SK-N-SH (cell line): ENCODE results near the gene ZNF277. TPM values are rescaled to one million over a fixed set of nuclear protein-coding genes. Genes with fewer than 3 reads are reported as not detected.

ENCODE experiments used
- CTCF ChIA-PET: fragments of 300-600, 350-600 bp; formaldehyde crosslinking; extraction: SDS; loops from one replicate; lab custom pipeline; 2021; lab: Yijun Ruan, JAX
- POLR2A ChIA-PET: fragments of 350-600 bp; sonication (Branson Sonifier 250); formaldehyde crosslinking; extraction: SDS; loops from one replicate; lab custom pipeline; 2020; ENCODE audit warnings: antibody characterized with exemption, inconsistent platforms; lab: Yijun Ruan, JAX
- DNase-seq: peaks from one replicate; pipeline ENCODE4 v3.0.0; 2012
- H2AFZ ChIP-seq: fragments of 200-600 bp; sonication (generic); 2 replicates; pipeline ENCODE4 v1.8.1; 2016; ENCODE audit warnings: antibody characterized with exemption, mild to moderate bottlenecking, low read depth
- H3F3A ChIP-seq: fragments of 200-600 bp; sonication (generic); replicated peaks from 2 replicates; pipeline ENCODE3; 2016; ENCODE audit warnings: antibody characterized with exemption, mild to moderate bottlenecking; ENCODE audit not compliant: insufficient read depth
- H3K27ac ChIP-seq, 2 experiments: fragments of 200-500 bp in 1 of 2; fragments of 200-600 bp in 1 of 2; sonication (Bioruptor generic) in 1 of 2; sonication (generic), shearing (Covaris generic) in 1 of 2; 2 replicates each; pipeline versions ENCODE4 v1.5.1 to v1.6.1; 2014 to 2016; ENCODE audit warnings: low read depth in 2 of 2, inconsistent platforms in 1 of 2, low read length in 1 of 2, mild to moderate bottlenecking in 1 of 2, mixed read lengths in 1 of 2
- H3K27me3 ChIP-seq: fragments of 200-600 bp; sonication (generic), shearing (Covaris generic); 2 replicates; pipeline ENCODE4 v1.6.1; 2016; ENCODE audit warnings: mixed run types; ENCODE audit not compliant: insufficient read depth
- H3K36me3 ChIP-seq, 2 experiments: fragments of 200-500 bp in 1 of 2; fragments of 200-600 bp in 1 of 2; sonication (Bioruptor generic) in 1 of 2; sonication (generic) in 1 of 2; replicated peaks in 1 of 2; 2 replicates each; pipeline versions ENCODE3 to v1.5.1; 2014 to 2016; ENCODE audit warnings: low read length in 1 of 2, mild to moderate bottlenecking in 1 of 2; ENCODE audit not compliant: insufficient read depth in 2 of 2, control insufficient read depth in 1 of 2
- H3K4me1 ChIP-seq, 2 experiments: fragments of 200-500 bp in 1 of 2; fragments of 200-600 bp in 1 of 2; sonication (Bioruptor generic) in 1 of 2; sonication (generic), shearing (Covaris generic) in 1 of 2; 2 replicates each; pipeline versions ENCODE4 v1.5.1 to v1.6.1; 2014 to 2016; ENCODE audit warnings: low read depth in 1 of 2, low read length in 1 of 2, mixed run types in 1 of 2; ENCODE audit not compliant: insufficient read depth in 2 of 2, control insufficient read depth in 1 of 2
- H3K4me2 ChIP-seq: fragments of 200-600 bp; sonication (generic), shearing (Covaris generic); 2 replicates; pipeline ENCODE4 v1.6.1; 2017; ENCODE audit warnings: mixed run types
- H3K4me3 ChIP-seq, 2 experiments: fragments of 200-500 bp in 1 of 2; fragments of 200-600 bp in 1 of 2; sonication (Bioruptor generic) in 1 of 2; sonication (generic), shearing (Covaris generic) in 1 of 2; 2 replicates each; pipeline versions ENCODE4 v1.5.1 to v1.8.1; 2014 to 2016; ENCODE audit warnings: low read depth in 2 of 2, inconsistent platforms in 1 of 2, low read length in 1 of 2, mild to moderate bottlenecking in 1 of 2, mixed read lengths in 1 of 2, moderate library complexity in 1 of 2
- H3K79me2 ChIP-seq: fragments of 200-600 bp; sonication (generic); 2 replicates; pipeline ENCODE4 v1.8.1; 2017; ENCODE audit warnings: mild to moderate bottlenecking; ENCODE audit not compliant: insufficient read depth
- H3K9ac ChIP-seq: fragments of 200-600 bp; sonication (generic); 2 replicates; pipeline ENCODE4 v1.6.1; 2017; ENCODE audit warnings: mixed run types
- H3K9me2 ChIP-seq: fragments of 200-600 bp; sonication (generic); 2 replicates; pipeline ENCODE4 v1.6.1; 2017; ENCODE audit warnings: mixed run types
- H3K9me3 ChIP-seq: fragments of 200-600 bp; sonication (generic); 2 replicates; pipeline ENCODE4 v1.6.1; 2017; ENCODE audit warnings: mixed run types, mild to moderate bottlenecking, moderate library complexity
- H4K20me1 ChIP-seq: fragments of 200-600 bp; sonication (generic); 2 replicates; pipeline ENCODE4 v1.6.1; 2017; ENCODE audit warnings: mild to moderate bottlenecking, mixed run types; ENCODE audit not compliant: insufficient read depth
- EZH2phosphoT487 ChIP-seq: fragments of 200-600 bp; sonication (generic); IDR thresholded peaks from 2 replicates; pipeline ENCODE4 v1.6.1; 2017; ENCODE audit warnings: low read depth, mixed run types, mild to moderate bottlenecking, antibody characterized with exemption, moderate library complexity, borderline replicate concordance
- FOSL2 ChIP-seq: IDR thresholded peaks from 2 replicates; pipeline ENCODE4 v1.4.0; 2012; ENCODE audit warnings: low read depth, mild to moderate bottlenecking, moderate library complexity, borderline replicate concordance
- FOXJ3 ChIP-seq: sonication (generic); formaldehyde crosslinking; IDR thresholded peaks from 2 replicates; pipeline ENCODE4 v1.5.1; 2020; ENCODE audit warnings: mild to moderate bottlenecking, missing genetic modification reagents
- GABPA ChIP-seq: IDR thresholded peaks from 2 replicates; pipeline ENCODE4 v1.4.0; 2012; ENCODE audit warnings: low read depth, mild to moderate bottlenecking
- MXI1 ChIP-seq: IDR thresholded peaks from 2 replicates; pipeline ENCODE4 v1.6.1; 2012; ENCODE audit warnings: mild to moderate bottlenecking, low read depth, low read length, improper control_type of control experiment
- RAD21 ChIP-seq: IDR thresholded peaks from 2 replicates; pipeline ENCODE4 v1.6.1; 2012; ENCODE audit warnings: mild to moderate bottlenecking, low read length
- RCOR1 ChIP-seq: fragments of 150-350 bp; IDR thresholded peaks from 2 replicates; pipeline ENCODE4 v1.6.1; 2017; ENCODE audit warnings: antibody characterized with exemption, low read length
- RFX5 ChIP-seq: IDR thresholded peaks from 2 replicates; pipeline ENCODE4 v1.6.1; 2012; ENCODE audit warnings: mild to moderate bottlenecking, improper control_type of control experiment, low read length
- RXRA ChIP-seq: IDR thresholded peaks from 2 replicates; pipeline ENCODE4 v1.4.0; 2012; ENCODE audit warnings: low read depth, mild to moderate bottlenecking, borderline replicate concordance
- SIN3A ChIP-seq: IDR thresholded peaks from 2 replicates; pipeline ENCODE4 v1.6.1; 2012; ENCODE audit warnings: low read depth, mild to moderate bottlenecking, low read length, moderate library complexity, borderline replicate concordance
- TCF12 ChIP-seq: IDR thresholded peaks from 2 replicates; pipeline ENCODE4 v1.4.0; 2012
- WGBS: methylation state at CpG from one replicate; pipeline ENCODE4 v1.1.6; 2017; ENCODE audit warnings: low lambda C conversion rate; 5-methylcytosine and 5-hydroxymethylcytosine counted together
- polyA plus RNA-seq, 3 experiments: library from polyadenylated mRNA; depleted of rRNA; stranded (reverse); fragments of >200 nt; gene quantifications; 2 replicates each; pipeline ENCODE4 v1.2.3, GENCODE V29; 2012
- TF ChIP-seq, protein P1 (sequence below): IDR thresholded peaks from 2 replicates; pipeline ENCODE4 v1.6.1; 2012; ENCODE audit warnings: mild to moderate bottlenecking, low read depth, low read length, moderate library complexity
- TF ChIP-seq, protein P2 (sequence below): IDR thresholded peaks from 2 replicates; pipeline ENCODE4 v1.4.0; 2012; ENCODE audit warnings: low read depth, borderline replicate concordance
- TF ChIP-seq, protein P3 (sequence below): IDR thresholded peaks from 2 replicates; pipeline ENCODE4; 2012
- TF ChIP-seq, protein P4 (sequence below): fragments of 150-350 bp; IDR thresholded peaks from 2 replicates; pipeline ENCODE4 v1.6.1; 2017; ENCODE audit warnings: antibody characterized with exemption, low read length, low read depth, borderline replicate concordance
- TF ChIP-seq, protein P5 (sequence below): fragments of 150-350 bp; IDR thresholded peaks from 2 replicates; pipeline ENCODE4 v1.6.1; 2016; ENCODE audit warnings: mild to moderate bottlenecking, low read depth, low read length

ZNF277 gene
- polyA plus RNA-seq, 1 of the 3 experiments (the other 2 are of a cell fraction) = 11.5 TPM

DNA sequence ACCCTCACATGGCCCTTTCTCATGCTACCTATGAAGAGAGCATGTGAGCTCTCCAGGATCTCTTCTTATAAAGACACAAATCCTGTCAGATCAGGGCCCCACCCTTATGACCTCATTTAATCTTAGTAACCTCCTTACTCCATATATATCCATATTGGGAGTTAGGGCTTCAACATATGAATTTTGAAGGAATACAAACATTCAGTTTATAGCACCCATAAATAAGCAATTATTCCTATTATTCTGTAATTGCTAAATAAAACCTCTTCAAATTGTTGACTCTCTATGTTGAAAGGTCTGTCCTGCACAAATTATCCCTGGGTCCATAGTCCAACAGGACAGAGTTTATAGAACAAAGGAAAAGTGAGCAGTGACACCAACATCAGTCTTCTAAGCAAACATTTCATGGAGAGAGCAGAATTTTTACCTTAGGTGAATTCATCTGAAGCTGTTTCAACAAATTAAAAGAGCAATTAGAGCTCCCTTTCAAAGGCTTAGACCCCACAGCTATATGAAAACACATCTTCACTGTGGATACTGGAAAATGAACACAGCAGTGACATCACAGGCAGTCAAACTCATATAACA is 12.5 kb upstream of the ZNF277 start:
- Histone ChIP-seq H3K4me3 (no peak overlapping the region), H3K9me2 (no peaks in the 10 kb centered on the region), H3K79me2 (no peaks in the 10 kb centered on the region), H3K4me2 (no peak overlapping the region), H4K20me1 (peaks cover 3% of the 10 kb centered on the region; the same call in 1 of the 2 replicates), H3K9me3 (no peaks in the 10 kb centered on the region), H3F3A (peaks cover 11% of the 10 kb centered on the region), H3K36me3 (no peaks in the 10 kb centered on the region), H3K4me1 (peaks cover 0 to 4% of the 10 kb centered on the region in 2 experiments; a peak in 1 of 4 replicates), H2AFZ (no peak overlapping the region), H3K27ac (no peak overlapping the region), H3K27me3 (no peaks in the 10 kb centered on the region), H3K9ac (no peak overlapping the region)
- no peak for DNase-seq
- CTCF ChIA-PET = interaction anchor here (0.9 kb wide), 1 partner anchor 10 kb away, joined by 3 read pairs; no protein-coding TSS in a partner anchor
- POLR2A ChIA-PET = interaction anchor here (0.5 kb wide), 1 partner anchor 404 kb away, joined by 4 read pairs; no protein-coding TSS in a partner anchor
- no peak for TF ChIP-seq RAD21
- no peak for TF ChIP-seq GABPA

DNA sequence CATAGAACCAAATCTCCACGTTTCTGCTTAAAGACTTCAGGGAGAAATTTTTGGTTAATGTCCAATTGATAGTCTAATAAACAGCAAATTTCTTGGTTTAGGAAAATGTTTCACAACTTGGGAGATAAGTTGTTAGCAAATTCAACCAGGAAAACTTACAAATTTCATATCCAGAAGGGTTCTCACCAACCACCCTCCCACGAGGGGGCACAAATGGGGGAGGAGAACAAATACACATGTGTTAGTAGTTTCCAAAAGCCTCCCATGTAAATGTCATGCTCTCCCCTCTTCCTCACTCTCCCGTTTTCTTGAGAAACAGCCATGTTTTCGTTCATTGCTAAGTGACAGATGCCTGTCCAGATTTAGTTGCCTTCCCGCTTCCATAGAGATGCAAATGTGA is 10.8 kb upstream of the ZNF277 start:
- H2AFZ ChIP-seq = no peak overlapping the region
- H3K9me3 ChIP-seq = no peaks in the 10 kb centered on the region
- no peaks in the 10 kb centered on the region for H3K36me3 ChIP-seq
- H3K79me2 ChIP-seq = no peaks in the 10 kb centered on the region
- no peaks in the 10 kb centered on the region for H3K9me2 ChIP-seq
- POLR2A ChIA-PET = no interaction called here
- H3K9ac ChIP-seq = no peak overlapping the region
- no peak overlapping the region for H3K4me3 ChIP-seq
- CTCF ChIA-PET = no interaction called here
- DNase-seq = no peak
- H3F3A ChIP-seq = peaks cover 11% of the 10 kb centered on the region
- no peak overlapping the region for H3K27ac ChIP-seq
- H3K4me2 ChIP-seq = no peak overlapping the region
- no peaks in the 10 kb centered on the region for H3K27me3 ChIP-seq
- 80% methylated on average over 5 of the region's 5 CpGs for WGBS
- peaks cover 0 to 9% of the 10 kb centered on the region in 2 experiments; a peak in 1 of 4 replicates for H3K4me1 ChIP-seq
- H4K20me1 ChIP-seq = peaks cover 3% of the 10 kb centered on the region; the same call in 1 of the 2 replicates
- no peak for TF ChIP-seq RFX5
- TF ChIP-seq TCF12 = no peak
- TF ChIP-seq, protein P1, sequence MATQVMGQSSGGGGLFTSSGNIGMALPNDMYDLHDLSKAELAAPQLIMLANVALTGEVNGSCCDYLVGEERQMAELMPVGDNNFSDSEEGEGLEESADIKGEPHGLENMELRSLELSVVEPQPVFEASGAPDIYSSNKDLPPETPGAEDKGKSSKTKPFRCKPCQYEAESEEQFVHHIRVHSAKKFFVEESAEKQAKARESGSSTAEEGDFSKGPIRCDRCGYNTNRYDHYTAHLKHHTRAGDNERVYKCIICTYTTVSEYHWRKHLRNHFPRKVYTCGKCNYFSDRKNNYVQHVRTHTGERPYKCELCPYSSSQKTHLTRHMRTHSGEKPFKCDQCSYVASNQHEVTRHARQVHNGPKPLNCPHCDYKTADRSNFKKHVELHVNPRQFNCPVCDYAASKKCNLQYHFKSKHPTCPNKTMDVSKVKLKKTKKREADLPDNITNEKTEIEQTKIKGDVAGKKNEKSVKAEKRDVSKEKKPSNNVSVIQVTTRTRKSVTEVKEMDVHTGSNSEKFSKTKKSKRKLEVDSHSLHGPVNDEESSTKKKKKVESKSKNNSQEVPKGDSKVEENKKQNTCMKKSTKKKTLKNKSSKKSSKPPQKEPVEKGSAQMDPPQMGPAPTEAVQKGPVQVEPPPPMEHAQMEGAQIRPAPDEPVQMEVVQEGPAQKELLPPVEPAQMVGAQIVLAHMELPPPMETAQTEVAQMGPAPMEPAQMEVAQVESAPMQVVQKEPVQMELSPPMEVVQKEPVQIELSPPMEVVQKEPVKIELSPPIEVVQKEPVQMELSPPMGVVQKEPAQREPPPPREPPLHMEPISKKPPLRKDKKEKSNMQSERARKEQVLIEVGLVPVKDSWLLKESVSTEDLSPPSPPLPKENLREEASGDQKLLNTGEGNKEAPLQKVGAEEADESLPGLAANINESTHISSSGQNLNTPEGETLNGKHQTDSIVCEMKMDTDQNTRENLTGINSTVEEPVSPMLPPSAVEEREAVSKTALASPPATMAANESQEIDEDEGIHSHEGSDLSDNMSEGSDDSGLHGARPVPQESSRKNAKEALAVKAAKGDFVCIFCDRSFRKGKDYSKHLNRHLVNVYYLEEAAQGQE = no peak
- TF ChIP-seq MXI1 = no peak
- TF ChIP-seq RXRA = no peak
- TF ChIP-seq, protein P2, sequence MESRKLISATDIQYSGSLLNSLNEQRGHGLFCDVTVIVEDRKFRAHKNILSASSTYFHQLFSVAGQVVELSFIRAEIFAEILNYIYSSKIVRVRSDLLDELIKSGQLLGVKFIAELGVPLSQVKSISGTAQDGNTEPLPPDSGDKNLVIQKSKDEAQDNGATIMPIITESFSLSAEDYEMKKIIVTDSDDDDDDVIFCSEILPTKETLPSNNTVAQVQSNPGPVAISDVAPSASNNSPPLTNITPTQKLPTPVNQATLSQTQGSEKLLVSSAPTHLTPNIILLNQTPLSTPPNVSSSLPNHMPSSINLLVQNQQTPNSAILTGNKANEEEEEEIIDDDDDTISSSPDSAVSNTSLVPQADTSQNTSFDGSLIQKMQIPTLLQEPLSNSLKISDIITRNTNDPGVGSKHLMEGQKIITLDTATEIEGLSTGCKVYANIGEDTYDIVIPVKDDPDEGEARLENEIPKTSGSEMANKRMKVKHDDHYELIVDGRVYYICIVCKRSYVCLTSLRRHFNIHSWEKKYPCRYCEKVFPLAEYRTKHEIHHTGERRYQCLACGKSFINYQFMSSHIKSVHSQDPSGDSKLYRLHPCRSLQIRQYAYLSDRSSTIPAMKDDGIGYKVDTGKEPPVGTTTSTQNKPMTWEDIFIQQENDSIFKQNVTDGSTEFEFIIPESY = no peak
- TF ChIP-seq, protein P3, sequence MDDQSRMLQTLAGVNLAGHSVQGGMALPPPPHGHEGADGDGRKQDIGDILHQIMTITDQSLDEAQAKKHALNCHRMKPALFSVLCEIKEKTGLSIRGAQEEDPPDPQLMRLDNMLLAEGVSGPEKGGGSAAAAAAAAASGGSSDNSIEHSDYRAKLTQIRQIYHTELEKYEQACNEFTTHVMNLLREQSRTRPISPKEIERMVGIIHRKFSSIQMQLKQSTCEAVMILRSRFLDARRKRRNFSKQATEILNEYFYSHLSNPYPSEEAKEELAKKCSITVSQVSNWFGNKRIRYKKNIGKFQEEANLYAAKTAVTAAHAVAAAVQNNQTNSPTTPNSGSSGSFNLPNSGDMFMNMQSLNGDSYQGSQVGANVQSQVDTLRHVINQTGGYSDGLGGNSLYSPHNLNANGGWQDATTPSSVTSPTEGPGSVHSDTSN = no peak
- no peak for TF ChIP-seq EZH2phosphoT487
- no peak for TF ChIP-seq SIN3A
- TF ChIP-seq RCOR1 = no peak
- TF ChIP-seq, protein P4, sequence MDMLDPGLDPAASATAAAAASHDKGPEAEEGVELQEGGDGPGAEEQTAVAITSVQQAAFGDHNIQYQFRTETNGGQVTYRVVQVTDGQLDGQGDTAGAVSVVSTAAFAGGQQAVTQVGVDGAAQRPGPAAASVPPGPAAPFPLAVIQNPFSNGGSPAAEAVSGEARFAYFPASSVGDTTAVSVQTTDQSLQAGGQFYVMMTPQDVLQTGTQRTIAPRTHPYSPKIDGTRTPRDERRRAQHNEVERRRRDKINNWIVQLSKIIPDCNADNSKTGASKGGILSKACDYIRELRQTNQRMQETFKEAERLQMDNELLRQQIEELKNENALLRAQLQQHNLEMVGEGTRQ = no peak
- TF ChIP-seq, protein P5, sequence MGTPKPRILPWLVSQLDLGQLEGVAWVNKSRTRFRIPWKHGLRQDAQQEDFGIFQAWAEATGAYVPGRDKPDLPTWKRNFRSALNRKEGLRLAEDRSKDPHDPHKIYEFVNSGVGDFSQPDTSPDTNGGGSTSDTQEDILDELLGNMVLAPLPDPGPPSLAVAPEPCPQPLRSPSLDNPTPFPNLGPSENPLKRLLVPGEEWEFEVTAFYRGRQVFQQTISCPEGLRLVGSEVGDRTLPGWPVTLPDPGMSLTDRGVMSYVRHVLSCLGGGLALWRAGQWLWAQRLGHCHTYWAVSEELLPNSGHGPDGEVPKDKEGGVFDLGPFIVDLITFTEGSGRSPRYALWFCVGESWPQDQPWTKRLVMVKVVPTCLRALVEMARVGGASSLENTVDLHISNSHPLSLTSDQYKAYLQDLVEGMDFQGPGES = no peak
- no peak for TF ChIP-seq RAD21
- TF ChIP-seq FOSL2 = no peak
- TF ChIP-seq FOXJ3 (CRISPR knock-in tag) = no peak
